ENCODE measurements around the gene CCDC18.
"Not testable (repeated sequence)": the region's sequence is repeated elsewhere in the genome, so short reads cannot be mapped to it uniquely, and the experiment has no call there.

- TF ChIP-seq CTCF, POLR2A (IDR thresholded peaks at IDR 0.05): not testable (repeated sequence)
Measured at GRCh38 chr1:93174638-93175037, 5.9 kb upstream of the CCDC18 start.
